Left kidney (tissue), 8 donors: ENCODE data around the gene CDSN. TPM values are rescaled to one million over a fixed set of nuclear protein-coding genes. Genes with fewer than 3 reads are reported as not detected.
"Not testable (repeated sequence)": the region's sequence is repeated elsewhere in the genome, so short reads cannot be mapped to it uniquely, and the experiment has no call there.

Experiments used
- DNase-seq: peaks from one replicate; pipeline ENCODE4 v3.0.0-alpha.2; 2013
- long read RNA-seq, 8 donors: transcript quantifications; one replicate each; lab custom pipeline, GENCODE V29; 2026
- polyA plus RNA-seq: library from polyadenylated mRNA; unstranded; fragments of 120-200 nt; gene quantifications from one replicate; pipeline ENCODE4 v1.2.1, GENCODE V29; 2013; ENCODE audit not compliant: insufficient read length

CDSN gene
- polyA plus RNA-seq = not detected
- long read RNA-seq, donor 1 = 0 reads
- long read RNA-seq, donor 2 = 0 reads
- long read RNA-seq, donor 3 = 0 reads
- long read RNA-seq, donor 4 = 0 reads
- long read RNA-seq, donor 5 = 0 reads
- long read RNA-seq, donor 6 = 0 reads
- long read RNA-seq, donor 7 = 0 reads
- long read RNA-seq, donor 8 = 0 reads

GRCh38 chr6:31120151-31120915 is at the start of gene CDSN:
Gene CDSN, minus strand, starts transcription at chr6:31120446. Its CDS starts 27 bp downstream, at chr6:31120419.
- no peak for DNase-seq

- DNase-seq = no peak
Measured at GRCh38 chr6:31169123-31169857, 49.0 kb upstream of the CDSN start.

GRCh38 chr6:31168606-31169005 is 48.4 kb upstream of the CDSN start:
- no peak for DNase-seq

- DNase-seq = no peak
Measured at GRCh38 chr6:31165986-31166385, 45.7 kb upstream of the CDSN start.

GRCh38 chr6:31165064-31165832 is 45.0 kb upstream of the CDSN start:
- not testable (repeated sequence) for DNase-seq

GRCh38 chr6:31164475-31165063 is 44.3 kb upstream of the CDSN start:
- not testable (repeated sequence) for DNase-seq

GRCh38 chr6:31163922-31164321 is 43.7 kb upstream of the CDSN start:
- no peak for DNase-seq

- DNase-seq = no peak
Measured at GRCh38 chr6:31162463-31163165, 42.4 kb upstream of the CDSN start.

- no peak for DNase-seq
Measured at GRCh38 chr6:31161216-31162126, 41.2 kb upstream of the CDSN start.

- no peak for DNase-seq
Measured at GRCh38 chr6:31158863-31159855, 38.9 kb upstream of the CDSN start.

- peak; percentile 100 for DNase-seq
Measured at GRCh38 chr6:31158140-31158862, 38.1 kb upstream of the CDSN start, which contains the start of gene TCF19. Gene TCF19, plus strand, starts transcription at chr6:31158589. Its CDS starts 881 bp downstream, at chr6:31159470.

- DNase-seq = no peak
Measured at GRCh38 chr6:31157513-31158139, 37.4 kb upstream of the CDSN start, which contains the start of gene CCHCR1. Gene CCHCR1, minus strand, starts transcription at chr6:31157802. Its CDS starts 202 bp downstream, at chr6:31157600.

GRCh38 chr6:31156641-31157040 is 36.4 kb upstream of the CDSN start:
- DNase-seq = no peak

- no peak for DNase-seq
Measured at GRCh38 chr6:31154436-31154835, 34.2 kb upstream of the CDSN start.

- DNase-seq = no peak
Measured at GRCh38 chr6:31152781-31153180, 32.5 kb upstream of the CDSN start.

GRCh38 chr6:31149827-31150447 is 29.7 kb upstream of the CDSN start:
- no peak for DNase-seq

GRCh38 chr6:31145386-31145785 is 25.1 kb upstream of the CDSN start:
- DNase-seq = no peak
